PC-9 (cell line): ENCODE data around the gene USF3. TPM values are rescaled to one million over a fixed set of nuclear protein-coding genes. Genes with fewer than 3 reads are reported as not detected.

Experiments
- BruUV-seq: library from RNA; stranded (reverse); fragments of 400-500 nt; replicated peaks from 2 replicates; lab custom pipeline; 2021; lab: Mats Ljungman, UMichigan
- CTCF ChIA-PET: fragments of 300-600 bp; sonication (Branson Sonifier 250); formaldehyde crosslinking; loops from one replicate; lab custom pipeline; 2022; ENCODE audit warnings: antibody characterized with exemption; lab: Charles Lee
- POLR2A ChIA-PET: fragments of 300-600 bp; sonication (Branson Sonifier 250); formaldehyde crosslinking; loops from one replicate; lab custom pipeline; 2022; ENCODE audit warnings: antibody characterized with exemption; ENCODE audit not compliant: unreplicated experiment; lab: Charles Lee
- DNase-seq, 2 experiments: peaks; one replicate each; pipeline versions ENCODE4 v3.0.0 to v3.0.0-alpha.2; 2015 to 2022; ENCODE audit warnings: mixed read lengths in 1 of 2
- H2AFZ ChIP-seq: fragments of 200-600 bp; sonication (generic); 2 replicates; pipeline ENCODE4 v1.8.1; 2017; ENCODE audit warnings: antibody characterized with exemption
- H3F3A ChIP-seq: fragments of 200-600 bp; sonication (generic); 2 replicates; pipeline ENCODE4 v1.8.1; 2017; ENCODE audit warnings: antibody characterized with exemption, mild to moderate bottlenecking, low read depth; ENCODE audit not compliant: insufficient read depth
- H3K27ac ChIP-seq: fragments of 200-600 bp; sonication (generic); 2 replicates; pipeline ENCODE4 v1.6.1; 2016; ENCODE audit warnings: mixed run types
- H3K27me3 ChIP-seq: fragments of 200-600 bp; sonication (generic); 2 replicates; pipeline ENCODE4 v1.6.1; 2016; ENCODE audit warnings: low read depth, mixed run types; ENCODE audit not compliant: insufficient read depth
- H3K36me3 ChIP-seq: fragments of 200-600 bp; sonication (generic); 2 replicates; pipeline ENCODE4 v1.6.1; 2016; ENCODE audit warnings: low read depth, mixed run types
- H3K4me1 ChIP-seq: fragments of 200-600 bp; sonication (generic); replicated peaks from 2 replicates; pipeline ENCODE4 v1.6.1; 2016; ENCODE audit warnings: mixed run types; ENCODE audit not compliant: insufficient read depth
- H3K4me2 ChIP-seq: fragments of 200-600 bp; sonication (generic); 2 replicates; pipeline ENCODE4 v1.6.1; 2017; ENCODE audit warnings: mixed run types
- H3K4me3 ChIP-seq: fragments of 200-600 bp; sonication (generic); 2 replicates; pipeline ENCODE4 v1.6.1; 2016; ENCODE audit warnings: mixed run types
- H3K79me2 ChIP-seq: fragments of 200-600 bp; sonication (generic); 2 replicates; pipeline ENCODE4 v1.6.1; 2017; ENCODE audit warnings: low read depth, mixed run types
- H3K9me2 ChIP-seq: fragments of 200-600 bp; sonication (generic); 2 replicates; pipeline ENCODE4 v1.8.1; 2017; ENCODE audit warnings: mild to moderate bottlenecking; ENCODE audit not compliant: insufficient read depth
- H3K9me3 ChIP-seq: fragments of 200-600 bp; sonication (generic); 2 replicates; pipeline ENCODE4 v1.8.1; 2016; ENCODE audit warnings: low read depth; ENCODE audit not compliant: insufficient read depth
- H4K20me1 ChIP-seq: fragments of 200-600 bp; sonication (generic); 2 replicates; pipeline ENCODE4 v1.8.1; 2017; ENCODE audit not compliant: insufficient read depth
- CTCF ChIP-seq: fragments of 200-600 bp; sonication (generic); conservative IDR thresholded peaks from 2 replicates; pipeline ENCODE4 v1.6.1; 2017; ENCODE audit warnings: mixed run types, antibody characterized with exemption, mild to moderate bottlenecking, moderate library complexity
- EZH2 ChIP-seq: fragments of 200-600 bp; sonication (generic); IDR thresholded peaks from 2 replicates; pipeline ENCODE4 v1.8.0; 2017; ENCODE audit warnings: antibody characterized with exemption, low read depth
- intact Hi-C: fragments of 100-400 bp; cut with micrococcal nuclease; formaldehyde crosslinking; loops from one replicate; pipeline ENCODE4 v1.10.0; 2022; ENCODE audit not compliant: unreplicated experiment
- total RNA-seq: library from RNA; stranded (reverse); gene quantifications from 2 replicates; pipeline ENCODE4 v1.2.3, GENCODE V29; 2021

The USF3 gene
- total RNA-seq, 1 experiment from 2014 or later, result 12.8 TPM

DNA sequence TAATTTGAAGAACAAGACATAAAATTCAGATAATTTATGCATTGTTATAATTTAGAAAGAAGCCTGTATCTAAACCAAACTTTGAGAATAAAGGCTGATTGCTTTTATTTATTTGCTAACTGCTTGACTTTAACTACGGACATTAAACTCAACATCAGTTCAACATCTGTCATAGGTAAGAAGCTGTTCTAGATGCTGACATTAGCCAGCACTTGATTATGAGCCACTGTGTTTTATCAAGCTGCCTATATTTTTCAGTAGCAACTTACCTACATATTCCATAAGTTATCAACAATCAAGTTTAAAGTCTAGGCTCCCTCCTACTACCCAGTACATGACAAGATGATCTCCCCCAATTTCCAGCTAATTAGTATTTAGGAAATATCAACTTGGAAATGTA, 42.1 kb downstream of the USF3 start:
- Histone ChIP-seq H3K27ac (no peak overlapping the region), H3K4me2 (no peak overlapping the region), H3K36me3 (no peaks in the 10 kb centered on the region), H2AFZ (no peak overlapping the region), H3K9me3 (no peaks in the 10 kb centered on the region), H3K9me2 (no peaks in the 10 kb centered on the region), H3K4me1 (no peaks in the 10 kb centered on the region), H3F3A (no peaks in the 10 kb centered on the region), H3K27me3 (no peaks in the 10 kb centered on the region), H3K4me3 (no peak overlapping the region), H4K20me1 (no peaks in the 10 kb centered on the region), H3K79me2 (no peaks in the 10 kb centered on the region)
- DNase-seq, result no peak
- no TSS peak for BruUV-seq
- intact Hi-C loops, result no loop called here
- ChIA-PET CTCF (interaction anchor here (0.6 kb wide), 1 partner anchor 638 kb away, joined by 3 read pairs; no protein-coding TSS in a partner anchor), POLR2A (no interaction called here)
- TF ChIP-seq CTCF (no peak), EZH2 (no peak)

- H3K27ac ChIP-seq, result no peak overlapping the region
- H3K36me3 ChIP-seq, result no peaks in the 10 kb centered on the region
- peaks cover 13% of the 10 kb centered on the region; the same call in 1 of the 2 replicates for H3K9me3 ChIP-seq
- no TSS peak for BruUV-seq
- no peak overlapping the region for H3K4me3 ChIP-seq
- H2AFZ ChIP-seq, result no peak overlapping the region
- no peaks in the 10 kb centered on the region for H3K4me1 ChIP-seq
- no peaks in the 10 kb centered on the region for H3K9me2 ChIP-seq
- H3F3A ChIP-seq, result no peaks in the 10 kb centered on the region
- TF ChIP-seq CTCF (no peak), EZH2 (no peak)
- CTCF ChIA-PET, result no interaction called here
- no peak overlapping the region for H3K4me2 ChIP-seq
- POLR2A ChIA-PET, result no interaction called here
- H3K27me3 ChIP-seq, result no peaks in the 10 kb centered on the region
- intact Hi-C loops, result no loop called here
- H3K79me2 ChIP-seq, result no peaks in the 10 kb centered on the region
- DNase-seq, result no peak
- no peaks in the 10 kb centered on the region for H4K20me1 ChIP-seq
Measured at GRCh38 chr3:113649174-113649845, 47.1 kb downstream of the USF3 start.

DNA sequence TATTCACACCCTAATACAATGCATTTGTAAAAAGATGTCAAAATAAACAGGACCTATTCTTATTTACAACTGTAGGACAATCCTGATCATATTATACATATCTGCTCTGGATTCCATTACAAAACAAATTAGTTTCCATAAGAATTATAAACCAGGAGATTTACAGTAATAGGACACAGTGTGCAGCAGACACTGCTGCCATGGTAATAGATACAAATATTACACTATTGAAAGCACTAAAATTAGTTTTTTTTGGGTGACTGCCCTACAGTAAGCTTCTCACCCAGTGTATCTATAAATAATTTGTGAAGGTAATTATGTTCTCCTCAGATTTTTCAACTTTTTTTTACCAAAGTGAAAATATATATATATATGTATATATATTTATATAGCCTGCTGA, 47.9 kb downstream of the USF3 start:
- Histone ChIP-seq H3K79me2 (no peaks in the 10 kb centered on the region), H3F3A (no peaks in the 10 kb centered on the region), H3K4me3 (no peak overlapping the region), H3K9me3 (peaks cover 13% of the 10 kb centered on the region; the same call in 1 of the 2 replicates), H3K9me2 (no peaks in the 10 kb centered on the region), H3K4me1 (no peaks in the 10 kb centered on the region), H3K36me3 (no peaks in the 10 kb centered on the region), H2AFZ (no peak overlapping the region), H4K20me1 (no peaks in the 10 kb centered on the region), H3K27ac (no peak overlapping the region), H3K27me3 (no peaks in the 10 kb centered on the region), H3K4me2 (no peak overlapping the region)
- ChIA-PET POLR2A (no interaction called here), CTCF (no interaction called here)
- intact Hi-C loops, result no loop called here
- TF ChIP-seq EZH2 (no peak), CTCF (no peak)
- no TSS peak for BruUV-seq
- DNase-seq, result no peak
